ENCODE measurements around the gene SMARCA5.

SMARCA5 gene

GRCh38 chr4:143513314-143514168 is at the start of gene SMARCA5:
SMARCA5 (plus strand) TSS chr4:143513702; CDS start chr4:143513925, 223 bp downstream.
- Mint-ChIP-seq H3K9me3 (no peaks in the 10 kb centered on the region), H3K27me3 (ENCODE audit: low read depth) (no peaks in the 10 kb centered on the region), H3K4me1 (peaks cover 34% of the 10 kb centered on the region), H3K27ac (peak within 1 kb of the TSS; percentile 100), H3K4me3 (peak within 1 kb of the TSS; percentile 96 to 100 (median 97)), H3K36me3 (ENCODE audit: low read depth) (peaks cover 16% of the 10 kb centered on the region)
- no peak for TF ChIP-seq CTCF (IDR thresholded peaks at IDR 0.05; ENCODE audit: unreplicated experiment in 3 of 3)

DNA sequence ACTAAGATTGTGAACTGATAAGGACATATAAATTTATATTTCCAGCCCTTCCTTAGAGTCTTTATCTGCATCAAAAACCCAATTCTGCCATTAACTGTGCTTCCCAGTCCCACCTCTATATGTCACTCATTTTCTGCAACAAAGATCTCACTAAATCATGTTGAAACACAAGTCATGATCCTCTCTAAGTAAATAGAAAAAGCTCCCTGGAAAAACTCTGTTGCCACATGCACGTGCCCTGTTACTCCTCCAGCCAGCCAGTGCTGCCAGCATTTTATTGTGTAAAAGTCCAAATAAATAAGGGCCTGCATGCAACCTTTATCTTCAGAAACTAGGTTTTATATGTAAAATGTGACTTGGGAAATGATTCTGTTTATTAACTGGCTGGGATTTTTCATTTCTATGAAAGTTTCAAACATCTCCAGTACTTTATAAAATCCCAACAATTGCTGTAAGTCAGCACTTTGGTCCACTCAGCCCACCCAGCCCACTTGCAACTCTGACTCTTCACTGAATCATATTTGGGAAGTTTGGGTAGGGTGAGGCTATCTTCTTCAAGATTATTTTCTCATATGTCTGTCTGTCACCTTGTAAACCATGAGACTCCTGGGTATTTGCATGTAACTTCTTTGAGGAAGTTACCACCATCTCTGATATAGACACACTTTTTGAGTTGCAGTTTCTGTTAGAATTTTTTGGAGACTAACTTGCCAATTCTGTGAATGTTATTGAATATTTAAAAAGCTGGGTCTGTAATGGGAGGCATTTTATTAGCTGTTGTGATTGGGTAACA is 40.0 kb upstream of the SMARCA5 start:
- H3K4me3 Mint-ChIP-seq = no peak overlapping the region
- no peaks in the 10 kb centered on the region for H3K4me1 Mint-ChIP-seq
- H3K9me3 Mint-ChIP-seq = no peaks in the 10 kb centered on the region
- peaks cover 24% of the 10 kb centered on the region for H3K36me3 Mint-ChIP-seq (ENCODE audit: low read depth)
- TF ChIP-seq CTCF (IDR thresholded peaks at IDR 0.05; ENCODE audit: unreplicated experiment in 3 of 3) = no peak
- no peak overlapping the region for H3K27ac Mint-ChIP-seq
- H3K27me3 Mint-ChIP-seq (ENCODE audit: low read depth) = no peaks in the 10 kb centered on the region

DNA sequence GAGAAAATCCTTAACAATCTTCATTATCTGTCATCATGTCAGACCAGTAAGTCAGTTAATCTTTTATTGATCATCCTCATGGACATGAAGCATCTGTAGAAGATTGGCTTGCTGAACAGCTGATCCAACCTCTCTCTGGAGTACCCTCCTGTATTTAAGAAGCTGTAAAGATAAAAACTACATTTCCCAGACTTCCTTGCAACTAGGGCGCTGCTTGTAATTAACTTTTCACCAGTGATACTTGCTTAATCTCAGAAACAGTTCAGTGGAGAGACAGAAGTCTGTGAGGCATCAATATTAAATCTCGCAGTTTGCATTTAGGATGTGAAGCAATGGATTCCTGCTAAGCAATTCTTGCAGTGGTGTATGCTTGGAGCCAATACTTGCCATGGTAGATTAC is 36.0 kb upstream of the SMARCA5 start:
- H3K4me1 Mint-ChIP-seq = no peaks in the 10 kb centered on the region
- no peak for TF ChIP-seq CTCF (IDR thresholded peaks at IDR 0.05; ENCODE audit: unreplicated experiment in 3 of 3)
- H3K27me3 Mint-ChIP-seq (ENCODE audit: low read depth) = no peaks in the 10 kb centered on the region

GRCh38 chr4:143481361-143481760 is 32.1 kb upstream of the SMARCA5 start:
- Mint-ChIP-seq H3K4me3 (no peak overlapping the region), H3K27me3 (ENCODE audit: low read depth) (no peaks in the 10 kb centered on the region), H3K4me1 (no peaks in the 10 kb centered on the region), H3K36me3 (ENCODE audit: low read depth) (no peaks in the 10 kb centered on the region), H3K27ac (no peak overlapping the region), H3K9me3 (no peaks in the 10 kb centered on the region)
- TF ChIP-seq CTCF (IDR thresholded peaks at IDR 0.05; ENCODE audit: unreplicated experiment in 3 of 3) = no peak

More for the DNA sequence above, 36.0 kb upstream of the SMARCA5 start:
- no peak overlapping the region for H3K27ac Mint-ChIP-seq
- no peak overlapping the region for H3K4me3 Mint-ChIP-seq
- no peaks in the 10 kb centered on the region for H3K9me3 Mint-ChIP-seq
- peaks cover 12% of the 10 kb centered on the region for H3K36me3 Mint-ChIP-seq (ENCODE audit: low read depth)

DNA sequence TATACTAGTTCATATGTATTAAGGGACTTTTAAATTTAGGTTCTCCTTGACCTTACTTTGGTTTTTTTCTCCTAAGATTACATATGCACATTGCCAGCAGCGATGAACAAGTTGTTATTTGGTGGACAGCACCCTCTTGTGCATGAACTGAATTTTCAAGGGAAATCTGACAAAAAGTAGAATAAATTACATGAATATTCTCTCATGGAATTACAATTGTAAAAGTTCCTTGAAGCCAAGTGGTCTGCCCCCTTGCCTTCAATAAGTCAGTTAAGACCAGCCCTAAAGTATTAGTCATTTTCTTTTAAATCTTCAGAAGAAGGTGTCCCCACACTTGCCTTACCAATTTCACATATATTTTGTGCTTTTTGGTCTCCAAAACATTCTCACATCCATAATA is 30.7 kb upstream of the SMARCA5 start:
- Mint-ChIP-seq H3K4me3 (no peak overlapping the region), H3K4me1 (no peaks in the 10 kb centered on the region), H3K27ac (no peak overlapping the region), H3K27me3 (ENCODE audit: low read depth) (no peaks in the 10 kb centered on the region), H3K9me3 (no peaks in the 10 kb centered on the region), H3K36me3 (ENCODE audit: low read depth) (no peaks in the 10 kb centered on the region)
- peak; percentile 57 to 68 (median 67) for TF ChIP-seq CTCF (IDR thresholded peaks at IDR 0.05; ENCODE audit: unreplicated experiment in 3 of 3)
